ENCODE measurements around the gene AGAP1.

DNA sequence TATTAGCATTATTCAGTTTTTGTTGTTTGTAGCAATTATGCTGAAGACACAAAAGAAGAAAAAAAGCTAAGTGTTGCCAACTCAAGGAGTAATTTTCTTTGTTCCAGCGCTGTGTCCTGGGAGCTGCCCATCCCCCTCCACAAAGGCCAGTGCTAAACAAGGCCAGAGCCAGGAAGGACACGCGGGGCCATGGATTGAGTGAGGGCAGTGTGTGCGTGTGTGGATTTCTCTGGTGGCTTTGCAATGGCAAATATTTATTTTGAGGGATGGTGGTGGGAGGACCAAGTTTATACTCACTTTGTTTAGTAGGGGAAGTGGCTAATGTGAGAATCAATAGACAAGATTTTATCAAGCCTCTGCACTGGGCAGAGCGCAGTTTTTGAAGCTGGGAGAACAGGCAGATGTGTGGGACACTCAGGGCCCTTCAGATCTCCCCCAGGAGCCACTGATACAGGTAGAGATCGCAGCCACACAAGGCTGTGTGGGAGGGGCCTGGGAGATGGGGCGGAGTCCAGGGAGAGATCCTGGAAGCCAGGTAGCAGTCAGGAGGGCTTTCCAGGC is 11.4 kb downstream of the AGAP1 start:
- TF ChIP-seq RAD21 (conservative IDR thresholded peaks at IDR 0.05) (no peak), POLR2AphosphoS5 (IDR thresholded peaks at IDR 0.05) (no peak), CTCF (IDR thresholded peaks at IDR 0.05; ENCODE audit: poor library complexity, severe bottlenecking) (no peak), TAF1 (IDR thresholded peaks at IDR 0.05; ENCODE audit: low read depth) (no peak), EZH2 (IDR thresholded peaks at IDR 0.05; ENCODE audit: borderline replicate concordance, insufficient read depth, low read length, poor library complexity, severe bottlenecking) (no peak)
- TF ChIP-seq, protein P1, sequence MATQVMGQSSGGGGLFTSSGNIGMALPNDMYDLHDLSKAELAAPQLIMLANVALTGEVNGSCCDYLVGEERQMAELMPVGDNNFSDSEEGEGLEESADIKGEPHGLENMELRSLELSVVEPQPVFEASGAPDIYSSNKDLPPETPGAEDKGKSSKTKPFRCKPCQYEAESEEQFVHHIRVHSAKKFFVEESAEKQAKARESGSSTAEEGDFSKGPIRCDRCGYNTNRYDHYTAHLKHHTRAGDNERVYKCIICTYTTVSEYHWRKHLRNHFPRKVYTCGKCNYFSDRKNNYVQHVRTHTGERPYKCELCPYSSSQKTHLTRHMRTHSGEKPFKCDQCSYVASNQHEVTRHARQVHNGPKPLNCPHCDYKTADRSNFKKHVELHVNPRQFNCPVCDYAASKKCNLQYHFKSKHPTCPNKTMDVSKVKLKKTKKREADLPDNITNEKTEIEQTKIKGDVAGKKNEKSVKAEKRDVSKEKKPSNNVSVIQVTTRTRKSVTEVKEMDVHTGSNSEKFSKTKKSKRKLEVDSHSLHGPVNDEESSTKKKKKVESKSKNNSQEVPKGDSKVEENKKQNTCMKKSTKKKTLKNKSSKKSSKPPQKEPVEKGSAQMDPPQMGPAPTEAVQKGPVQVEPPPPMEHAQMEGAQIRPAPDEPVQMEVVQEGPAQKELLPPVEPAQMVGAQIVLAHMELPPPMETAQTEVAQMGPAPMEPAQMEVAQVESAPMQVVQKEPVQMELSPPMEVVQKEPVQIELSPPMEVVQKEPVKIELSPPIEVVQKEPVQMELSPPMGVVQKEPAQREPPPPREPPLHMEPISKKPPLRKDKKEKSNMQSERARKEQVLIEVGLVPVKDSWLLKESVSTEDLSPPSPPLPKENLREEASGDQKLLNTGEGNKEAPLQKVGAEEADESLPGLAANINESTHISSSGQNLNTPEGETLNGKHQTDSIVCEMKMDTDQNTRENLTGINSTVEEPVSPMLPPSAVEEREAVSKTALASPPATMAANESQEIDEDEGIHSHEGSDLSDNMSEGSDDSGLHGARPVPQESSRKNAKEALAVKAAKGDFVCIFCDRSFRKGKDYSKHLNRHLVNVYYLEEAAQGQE (IDR thresholded peaks at IDR 0.05; ENCODE audit: borderline replicate concordance): no peak

Data from neural cell (in vitro differentiated cells).